ENCODE measurements around the gene CENPL. TPM values are rescaled to one million over a fixed set of nuclear protein-coding genes. Genes with fewer than 3 reads are reported as not detected.

The CENPL gene, protein sequence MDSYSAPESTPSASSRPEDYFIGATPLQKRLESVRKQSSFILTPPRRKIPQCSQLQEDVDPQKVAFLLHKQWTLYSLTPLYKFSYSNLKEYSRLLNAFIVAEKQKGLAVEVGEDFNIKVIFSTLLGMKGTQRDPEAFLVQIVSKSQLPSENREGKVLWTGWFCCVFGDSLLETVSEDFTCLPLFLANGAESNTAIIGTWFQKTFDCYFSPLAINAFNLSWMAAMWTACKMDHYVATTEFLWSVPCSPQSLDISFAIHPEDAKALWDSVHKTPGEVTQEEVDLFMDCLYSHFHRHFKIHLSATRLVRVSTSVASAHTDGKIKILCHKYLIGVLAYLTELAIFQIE
- total RNA-seq: 6.8 and 10.2 TPM in 2 replicates

DNA sequence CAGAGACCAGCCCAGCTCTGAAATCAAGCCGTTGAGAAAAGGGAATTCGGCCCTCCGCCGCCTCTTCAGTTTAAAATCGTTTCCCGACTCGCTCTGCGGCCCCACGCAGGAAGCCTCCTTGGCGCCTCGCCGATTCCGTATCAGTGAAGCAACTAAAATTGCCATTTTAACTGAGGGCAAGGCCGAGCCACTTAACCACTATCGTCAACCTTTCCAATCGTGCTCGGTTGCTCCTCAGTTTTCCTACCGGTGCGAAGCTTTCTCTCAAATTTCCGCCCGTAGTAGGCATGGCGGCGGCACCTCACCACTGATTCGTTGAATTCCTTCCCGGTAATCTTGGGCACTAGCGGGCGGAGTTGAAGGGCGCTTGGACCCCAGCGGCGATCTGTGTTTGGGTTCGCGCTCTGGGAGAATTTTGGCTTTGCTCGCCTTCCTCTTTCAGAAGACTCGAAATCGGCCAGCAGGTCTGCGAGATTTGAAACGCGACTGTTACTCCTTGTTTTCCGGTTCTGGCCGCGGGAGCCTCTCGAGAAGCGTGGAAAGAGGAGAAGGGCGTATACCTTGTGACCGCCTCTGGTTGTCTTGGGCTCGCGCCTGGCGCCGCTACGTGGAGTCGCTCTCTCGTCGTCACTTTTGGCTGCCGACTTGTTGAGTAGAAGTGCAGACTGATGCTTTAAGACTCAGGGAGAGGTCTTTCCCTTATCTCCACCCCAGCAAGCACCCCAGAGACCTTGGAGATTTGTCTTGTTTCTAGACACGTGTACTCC lies at the start of gene CENPL, which contains the start of gene DARS2:
CENPL (minus strand) TSS at position 569 of the 767 bp plus-strand sequence. CDS start 13,584 bp downstream, outside the sequence.
DARS2 (plus strand) TSS at position 359 of the 767 bp plus-strand sequence. CDS start 557 bp downstream, outside the sequence.

DNA sequence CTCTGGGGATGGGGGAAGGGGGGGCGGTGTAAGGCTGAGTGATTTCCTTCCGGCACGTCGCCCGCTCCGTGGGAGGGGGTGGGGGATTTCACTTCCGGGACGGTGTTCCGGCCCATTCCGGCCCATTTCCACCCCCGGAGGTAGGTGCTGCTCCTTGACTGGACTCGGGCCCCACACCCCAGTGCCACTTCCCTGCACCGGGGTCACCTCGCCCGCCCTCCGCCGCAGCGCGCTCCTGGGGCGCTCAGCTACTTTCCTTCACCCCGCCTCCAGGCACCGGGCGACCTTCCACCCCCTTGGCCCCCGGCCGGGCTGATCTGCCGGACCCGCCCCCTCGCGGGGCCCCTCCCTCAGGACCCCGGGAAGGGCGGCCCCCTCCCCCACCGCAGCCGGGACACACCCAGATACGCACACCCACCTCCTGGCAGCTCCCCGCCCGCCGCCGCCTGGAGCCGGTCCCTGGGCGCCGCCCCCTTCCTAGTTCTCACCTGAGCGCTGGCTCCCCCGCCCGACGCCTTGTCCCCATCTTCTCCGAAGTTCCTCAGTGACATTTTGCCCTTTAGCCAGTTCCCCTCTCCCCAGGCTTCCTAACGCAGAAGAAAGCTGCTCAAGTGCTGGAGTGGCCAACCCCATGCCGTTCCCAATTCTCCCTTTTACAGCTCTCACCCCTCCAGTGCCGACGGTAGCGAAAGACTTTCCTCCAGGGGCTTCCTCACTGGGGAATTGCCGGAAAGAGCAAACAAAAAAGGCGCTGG lies 43.8 kb upstream of the CENPL start, which contains the start of gene ZBTB37:
ZBTB37 (plus strand) TSS at position 115 of the 755 bp plus-strand sequence. CDS start 1,846 bp downstream, outside the sequence.

DNA sequence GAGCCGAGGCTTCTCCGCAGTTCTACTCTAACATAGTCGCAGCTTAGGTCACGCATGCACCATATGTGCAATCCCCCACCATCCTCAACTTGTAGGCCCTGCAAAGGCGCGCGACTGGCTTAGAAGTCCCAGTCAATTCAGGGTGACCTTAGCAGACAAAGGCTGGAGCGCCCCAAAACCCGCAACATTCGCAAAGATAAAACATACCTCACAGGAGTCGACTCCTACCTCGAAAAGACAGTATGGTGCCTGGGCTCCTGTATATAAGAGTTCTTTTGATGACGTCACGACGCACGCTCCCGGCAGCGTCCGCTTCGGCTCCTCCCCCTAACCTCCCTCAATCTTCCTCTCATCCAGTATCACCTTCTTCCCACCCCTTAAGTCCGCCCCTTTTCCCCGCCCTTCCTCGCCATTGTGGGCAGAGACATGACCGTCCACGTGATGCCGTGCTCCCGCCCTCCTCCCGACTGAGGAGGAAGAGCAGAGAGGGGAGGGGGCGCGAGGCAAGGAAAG lies 43.1 kb upstream of the CENPL start, which contains the start of gene GAS5:
GAS5 (minus strand) TSS at position 237 of the 513 bp plus-strand sequence.

Other genes starting within 250 kb of the CENPL start
- not detected in 2 replicates for gene SLC9C2, start 221.8 kb downstream of the CENPL start, total RNA-seq
- not detected in 2 replicates for gene TEX50, start 189.5 kb downstream of the CENPL start, total RNA-seq
- 0.70 TPM in 1 of 2 replicates, not detected in the other for gene ANKRD45, start 155.0 kb downstream of the CENPL start, total RNA-seq
- 18.3 and 21.1 TPM in 2 replicates for gene KLHL20, start 109.9 kb downstream of the CENPL start, total RNA-seq
- gene DARS2, start 210 bp downstream of the CENPL start, total RNA-seq: 20.6 and 26.8 TPM in 2 replicates
- 458 and 498 TPM in 2 replicates for gene GAS5, start 43.1 kb upstream of the CENPL start, total RNA-seq
- 0.88 and 1.8 TPM in 2 replicates for gene ZBTB37, start 43.5 kb upstream of the CENPL start, total RNA-seq
- not detected in 2 replicates for gene SERPINC1, start 92.4 kb upstream of the CENPL start, total RNA-seq
- 7.0 and 11.8 TPM in 2 replicates for gene RC3H1, start 197.5 kb upstream of the CENPL start, total RNA-seq

Measured in airway epithelial cell (primary cell).